ENCODE data around the gene NOL12.

Gene NOL12

GRCh38 chr22:37659897-37660708 lies 26.0 kb upstream of the NOL12 start:
- DNase-seq, result no peak

GRCh38 chr22:37660709-37661045 lies 25.5 kb upstream of the NOL12 start:
- DNase-seq, result no peak

- peak; percentile 59 for DNase-seq
Measured at GRCh38 chr22:37661160-37661924, 24.8 kb upstream of the NOL12 start.

GRCh38 chr22:37662039-37662438 lies 24.1 kb upstream of the NOL12 start:
- DNase-seq, result no peak

- DNase-seq, result no peak
Measured at GRCh38 chr22:37663521-37664140, 22.5 kb upstream of the NOL12 start.

- no peak for DNase-seq
Measured at GRCh38 chr22:37664249-37665101, 21.7 kb upstream of the NOL12 start.

GRCh38 chr22:37665487-37665886 lies 20.7 kb upstream of the NOL12 start:
- DNase-seq, result no peak

GRCh38 chr22:37669586-37669985 lies 16.6 kb upstream of the NOL12 start:
- no peak for DNase-seq

GRCh38 chr22:37672206-37672919 lies 13.8 kb upstream of the NOL12 start:
- no peak for DNase-seq

GRCh38 chr22:37672920-37673455 lies 13.2 kb upstream of the NOL12 start:
- DNase-seq, result no peak

GRCh38 chr22:37674248-37674647 lies 11.9 kb upstream of the NOL12 start:
- no peak for DNase-seq

- DNase-seq, result peak; percentile 88
Measured at GRCh38 chr22:37674951-37675929, 10.9 kb upstream of the NOL12 start, which contains the start of gene LGALS1. LGALS1 (plus strand) TSS chr22:37675636; CDS start chr22:37675703, 67 bp downstream.

- DNase-seq, result no peak
Measured at GRCh38 chr22:37675930-37676735, 10.0 kb upstream of the NOL12 start.

GRCh38 chr22:37676736-37677492 lies 9.2 kb upstream of the NOL12 start:
- peak; percentile 81 for DNase-seq

GRCh38 chr22:37677493-37677974 lies 8.6 kb upstream of the NOL12 start:
- DNase-seq, result no peak

- no peak for DNase-seq
Measured at GRCh38 chr22:37678372-37678771, 7.8 kb upstream of the NOL12 start.

- DNase-seq, result no peak
Measured at GRCh38 chr22:37679670-37680069, 6.5 kb upstream of the NOL12 start.

- DNase-seq, result no peak
Measured at GRCh38 chr22:37680191-37680851, 5.8 kb upstream of the NOL12 start.

All from COR-L47 (cell line).